H1 (cell line): ENCODE measurements around the gene IL7R. TPM values are rescaled to one million over a fixed set of nuclear protein-coding genes. Genes with fewer than 3 reads are reported as not detected.

Experiments
- RNF2 ChIP-seq: fragments of 200-900, 300-1000 bp; sonication (generic); IDR thresholded peaks from 2 replicates; pipeline ENCODE4 v1.7.1; 2016; ENCODE audit warnings: borderline replicate concordance, low read depth, mild to moderate bottlenecking, antibody characterized with exemption, low read length; ENCODE audit not compliant: poor library complexity, severe bottlenecking; ENCODE audit errors: missing control alignments
- SIRT6 ChIP-seq: IDR thresholded peaks from one replicate; pipeline ENCODE4 v1.7.1; 2012; ENCODE audit warnings: low read length, inconsistent platforms
- polyA plus RNA-seq, 7 experiments: library from polyadenylated mRNA; depleted of rRNA in 3 of 7; stranded (reverse) in 5 of 7; unstranded in 2 of 7; fragments of >200 nt in 5 of 7; fragments of 200-250 nt in 2 of 7; gene quantifications; 1 replicate in 5 of 7; 2 replicates in 1 of 7; 4 replicates in 1 of 7; pipeline versions ENCODE4 v1.2.1 to v1.2.3, GENCODE V29; 2011 to 2013; ENCODE audit warnings: missing spikeins in 2 of 7, mixed read lengths in 2 of 7
- total RNA-seq: library from RNA; stranded (reverse); fragmentation: NEBNext Ultra II Directional; extraction: Animal tissue kit (Norgen Biotek cat#: 25700); gene quantifications from 2 replicates; pipeline ENCODE4 v1.2.1, GENCODE V29; 2021

Gene IL7R
- total and polyA plus RNA-seq, 2 of the 8 experiments (the other 6 are each of a cell fraction or from before 2014, with no cell fraction given): not detected

DNA sequence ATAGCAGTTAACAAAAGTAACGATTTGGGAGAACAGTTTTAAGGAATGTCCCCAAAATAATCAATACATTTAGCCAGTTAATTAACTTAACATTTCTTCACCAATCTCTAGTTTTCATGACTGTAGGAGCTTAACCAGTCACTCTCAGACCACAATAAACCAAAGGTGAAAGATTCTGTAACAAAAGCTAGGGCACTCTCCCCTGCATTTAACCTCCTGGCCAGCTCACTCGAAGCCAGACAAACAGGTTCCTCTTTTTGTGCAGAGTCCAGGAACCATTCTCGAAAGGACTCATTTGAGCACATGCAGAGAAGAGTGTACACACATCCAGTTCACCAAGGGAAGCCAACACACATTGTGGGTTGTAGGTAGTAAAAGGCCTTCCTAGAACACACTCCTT, 6.5 kb downstream of the IL7R start (continued):
- TF ChIP-seq SIRT6 (no peak), RNF2 (no peak)
